Measurements from ENCODE around the gene TNP1.

Gene TNP1

DNA sequence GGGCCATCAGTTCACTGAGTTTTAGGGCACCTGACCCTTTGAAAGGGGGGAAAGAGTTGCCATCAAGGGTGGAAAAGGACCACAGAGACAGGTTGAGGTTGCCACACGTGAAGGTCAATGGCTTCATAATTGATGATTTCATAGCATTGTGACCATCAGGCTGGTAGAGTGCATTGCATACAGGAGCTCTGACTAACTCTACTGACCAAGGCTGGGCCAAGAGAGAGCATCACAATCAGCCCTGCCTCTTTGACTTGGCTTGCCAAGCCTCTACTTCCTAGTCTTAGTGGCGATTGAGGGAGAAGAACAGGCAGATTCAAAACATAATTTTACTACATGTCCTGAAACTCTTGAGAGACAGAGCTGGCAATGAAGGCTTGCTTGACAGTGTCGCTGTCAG, 5.8 kb upstream of the TNP1 start:
- TF ChIP-seq CTCF (IDR thresholded peaks at IDR 0.05; ENCODE audit: insufficient read depth, missing control alignments): no peak
- FAIRE-seq (no peak), DNase-seq (ENCODE audit: insufficient read length, low spot score) (no peak)

- no peak for DNase-seq (ENCODE audit: insufficient read length, low spot score)
- FAIRE-seq: no peak
- no peak for TF ChIP-seq CTCF (IDR thresholded peaks at IDR 0.05; ENCODE audit: insufficient read depth, missing control alignments)
Observed at GRCh38 chr2:216863946-216864345, 4.1 kb upstream of the TNP1 start.

- no peak for DNase-seq (ENCODE audit: insufficient read length, low spot score)
- FAIRE-seq: no peak
- no peak for TF ChIP-seq CTCF (IDR thresholded peaks at IDR 0.05; ENCODE audit: insufficient read depth, missing control alignments)
Observed at GRCh38 chr2:216862628-216863398, 2.9 kb upstream of the TNP1 start.

GRCh38 chr2:216860426-216861137, 718 bp upstream of the TNP1 start:
- TF ChIP-seq CTCF (IDR thresholded peaks at IDR 0.05; ENCODE audit: insufficient read depth, missing control alignments): no peak
- DNase-seq (ENCODE audit: insufficient read length, low spot score) (no peak), FAIRE-seq (no peak)

DNA sequence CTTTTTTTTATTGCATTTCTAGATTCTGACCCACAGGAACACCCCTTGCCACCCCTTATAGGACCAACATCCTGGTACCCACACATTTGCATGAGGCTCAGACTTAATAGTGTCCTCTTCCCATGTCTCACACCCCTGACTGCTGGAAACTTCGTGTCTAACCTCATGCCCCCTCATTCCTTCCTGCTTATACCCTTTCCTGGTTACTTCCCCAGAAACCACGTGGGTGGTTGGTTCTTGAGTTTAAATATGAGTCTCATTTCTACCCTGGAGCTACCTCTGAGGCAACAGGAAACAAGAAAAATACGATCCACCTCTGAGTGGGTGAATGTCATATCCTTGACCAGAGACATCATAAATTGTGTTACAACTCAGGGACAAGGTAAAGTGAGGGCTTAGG, 1.6 kb downstream of the TNP1 start:
- no peak for TF ChIP-seq CTCF (IDR thresholded peaks at IDR 0.05; ENCODE audit: insufficient read depth, missing control alignments)
- DNase-seq (ENCODE audit: insufficient read length, low spot score) (no peak), FAIRE-seq (no peak)

- no peak for TF ChIP-seq CTCF (IDR thresholded peaks at IDR 0.05; ENCODE audit: insufficient read depth, missing control alignments)
- FAIRE-seq (no peak), DNase-seq (ENCODE audit: insufficient read length, low spot score) (no peak)
Observed at GRCh38 chr2:216857131-216857550, 2.7 kb downstream of the TNP1 start.

Data from D721Med (cell line).